HAP-1 (cell line): ENCODE data around the gene PDF.

Experiments
- DNase-seq, 2 experiments: peaks; one replicate each; pipeline ENCODE4 v3.0.0-alpha.2; 2016 to 2020; ENCODE audit warnings: low spot score in 2 of 2
- H3K27me3 ChIP-seq: fragments of 250-450 bp; sonication (Bioruptor Pico); 2 replicates; pipeline ENCODE4 v1.5.1; 2020; ENCODE audit warnings: low read depth, mild to moderate bottlenecking, moderate library complexity
- H3K36me3 ChIP-seq: fragments of 250-450 bp; sonication (Bioruptor Pico); replicated peaks from 2 replicates; pipeline ENCODE4 v1.5.1; 2020; ENCODE audit warnings: mild to moderate bottlenecking
- H3K4me1 ChIP-seq: fragments of 250-450 bp; sonication (Bioruptor Pico); 2 replicates; pipeline ENCODE4 v1.5.1; 2020; ENCODE audit warnings: mild to moderate bottlenecking
- H3K4me3 ChIP-seq: fragments of 250-450 bp; sonication (Bioruptor Pico); 2 replicates; pipeline ENCODE4 v1.5.1; 2020; ENCODE audit warnings: mild to moderate bottlenecking, moderate library complexity
- H3K9me3 ChIP-seq: fragments of 250-450 bp; sonication (Bioruptor Pico); 2 replicates; pipeline ENCODE4 v1.5.1; 2020; ENCODE audit warnings: mild to moderate bottlenecking, moderate library complexity
- in situ Hi-C: fragments of 300-500 bp; cut with MboI; formaldehyde crosslinking; loops from 3 replicates; pipeline ENCODE4 v1.14.3; 2020; ENCODE audit warnings: low sequenced_read_pairs, inconsistent platforms, mixed read lengths

The PDF gene

DNA sequence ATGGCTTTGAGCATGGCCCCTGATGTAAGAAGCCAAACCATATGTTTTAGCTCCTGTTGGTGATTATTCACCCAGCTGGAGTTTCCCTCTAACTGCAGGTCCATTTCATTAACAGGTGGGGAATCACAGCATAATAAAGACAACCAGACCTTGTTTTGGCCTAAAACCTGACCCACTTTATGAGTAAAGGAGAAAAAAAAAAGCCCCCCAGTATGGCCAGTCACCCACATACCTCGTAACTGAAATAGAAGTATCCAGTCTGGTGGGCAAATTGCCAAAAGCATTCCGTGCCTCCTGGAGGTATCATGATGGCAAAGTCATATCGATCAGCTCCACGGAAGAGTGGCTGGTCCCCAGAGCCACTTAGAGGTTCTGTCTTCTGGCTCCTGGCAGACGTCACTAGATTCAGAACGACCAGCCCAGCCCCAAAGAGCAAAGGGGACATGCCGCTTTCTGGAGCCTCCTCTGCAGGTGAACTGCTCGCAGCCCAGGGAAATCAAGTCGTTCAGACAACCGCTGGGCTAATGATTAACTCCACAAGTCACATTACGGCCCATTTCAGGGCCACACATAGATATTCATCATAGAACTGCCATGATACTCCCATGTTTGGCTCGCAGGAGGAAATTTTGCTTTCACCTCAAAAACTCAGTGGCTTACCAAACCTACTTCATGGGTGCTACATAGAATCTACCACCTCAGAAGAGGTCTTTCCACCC is 21.1 kb upstream of the PDF start, which contains the start of gene TMED6:
TMED6 (minus strand) TSS at position 478 of the 719 bp plus-strand sequence; CDS start at position 445, 33 bp downstream.
- DNase-seq = no peak
- Histone ChIP-seq H3K4me3 (no peak within 1 kb of the TSS), H3K4me1 (no peaks in the 10 kb centered on the region), H3K27me3 (no peaks in the 10 kb centered on the region), H3K9me3 (no peaks in the 10 kb centered on the region), H3K36me3 (peaks cover 5% of the 10 kb centered on the region)
- in situ Hi-C loops = no loop called here

DNA sequence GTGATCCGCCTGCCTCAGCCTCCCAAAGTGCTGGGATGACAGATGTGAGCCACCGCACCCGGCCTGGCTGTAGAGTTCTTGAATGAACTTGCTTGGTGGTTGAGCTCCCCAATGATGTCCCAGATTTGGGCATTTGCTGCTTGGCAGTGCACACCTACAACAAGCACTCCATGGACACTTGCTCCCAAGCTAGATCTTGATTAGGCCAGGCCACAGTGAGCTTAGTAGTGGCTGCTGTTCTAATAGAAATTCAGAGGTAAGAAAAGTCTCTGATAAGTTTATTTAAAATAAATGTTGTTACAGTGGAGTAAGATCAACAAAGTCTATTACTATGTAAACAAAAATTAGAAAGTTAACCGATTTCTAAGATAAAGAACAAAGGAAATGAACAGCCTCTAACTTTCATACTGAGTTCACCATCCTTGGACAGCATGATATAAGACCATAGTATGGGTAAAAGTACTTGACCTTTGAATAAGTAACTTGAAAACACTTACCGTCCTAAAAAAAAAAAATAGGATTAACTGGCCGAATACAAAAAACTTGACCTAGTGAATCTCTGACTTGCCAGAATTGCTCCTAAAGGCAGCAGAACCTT is 20.2 kb upstream of the PDF start:
- Histone ChIP-seq H3K27me3 (no peaks in the 10 kb centered on the region), H3K36me3 (peaks cover 6% of the 10 kb centered on the region), H3K4me3 (no peak overlapping the region), H3K4me1 (no peaks in the 10 kb centered on the region), H3K9me3 (no peaks in the 10 kb centered on the region)
- DNase-seq = no peak
- in situ Hi-C loops = no loop called here

DNA sequence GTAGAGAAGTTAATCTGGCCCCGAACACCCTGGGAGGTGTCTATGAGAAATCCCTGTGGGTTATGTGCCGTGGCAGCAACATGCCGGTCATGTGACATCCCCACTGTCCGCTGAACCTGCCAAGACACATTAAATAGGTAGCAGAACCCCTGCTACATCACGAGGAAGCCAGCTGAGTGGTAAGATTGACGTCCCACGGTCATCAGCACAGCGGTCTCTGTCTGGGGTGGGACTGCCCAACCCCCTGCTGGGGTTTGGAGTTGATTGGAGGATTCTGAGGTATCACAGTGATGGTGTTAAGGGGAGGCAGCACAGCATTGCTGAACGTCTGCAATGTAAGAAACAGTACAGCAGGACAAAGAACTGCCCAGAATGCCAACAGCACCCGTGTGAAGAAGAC is 19.1 kb upstream of the PDF start:
- Histone ChIP-seq H3K4me1 (no peaks in the 10 kb centered on the region), H3K27me3 (no peaks in the 10 kb centered on the region), H3K36me3 (peaks cover 6% of the 10 kb centered on the region), H3K4me3 (no peak overlapping the region), H3K9me3 (no peaks in the 10 kb centered on the region)
- no peak for DNase-seq
- in situ Hi-C loops = no loop called here

DNA sequence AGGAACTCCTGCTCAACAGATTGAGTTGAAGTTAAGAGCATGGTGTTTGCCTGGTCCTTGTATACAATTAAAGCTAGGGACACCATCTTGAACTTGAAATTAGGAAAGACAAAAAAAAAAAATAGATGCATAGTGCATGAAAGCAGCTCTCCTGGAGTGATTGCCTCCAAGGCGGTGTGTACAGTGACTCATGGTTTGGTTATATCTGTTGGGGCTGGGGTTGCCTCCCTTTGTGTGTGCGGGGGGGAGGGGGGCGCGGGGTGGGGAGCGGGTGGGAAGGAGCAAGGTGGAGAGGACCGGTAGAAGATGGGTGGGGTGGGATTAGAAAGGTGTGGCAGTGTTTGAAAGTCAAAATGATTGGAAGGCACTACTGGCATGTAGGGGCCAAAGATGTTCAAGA is 17.8 kb upstream of the PDF start:
- Histone ChIP-seq H3K4me1 (no peaks in the 10 kb centered on the region), H3K9me3 (no peaks in the 10 kb centered on the region), H3K36me3 (peaks cover 15% of the 10 kb centered on the region), H3K4me3 (no peak overlapping the region), H3K27me3 (no peaks in the 10 kb centered on the region)
- in situ Hi-C loops = no loop called here
- DNase-seq = no peak

DNA sequence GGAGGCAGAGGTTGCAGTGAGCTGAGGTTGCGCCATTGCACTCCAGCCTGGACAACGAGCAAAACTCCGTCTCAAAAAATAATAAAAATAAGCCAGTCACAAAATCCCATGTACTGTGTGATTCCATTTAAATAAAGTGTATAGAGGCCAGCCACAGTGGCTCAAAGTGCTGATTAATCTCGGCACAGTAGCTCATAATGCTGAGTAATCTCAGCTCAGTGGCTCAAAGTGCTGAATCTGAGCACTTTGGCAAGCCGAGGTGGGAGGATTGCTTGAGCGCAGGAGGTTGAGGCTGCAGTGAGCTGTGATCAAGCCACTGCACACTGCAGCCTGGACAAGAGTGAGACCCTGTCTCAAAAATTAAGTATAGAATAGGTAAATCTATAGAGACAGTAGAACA is 16.3 kb upstream of the PDF start:
- Histone ChIP-seq H3K4me3 (no peak overlapping the region), H3K36me3 (peaks cover 30% of the 10 kb centered on the region), H3K27me3 (no peaks in the 10 kb centered on the region), H3K4me1 (no peaks in the 10 kb centered on the region; the same call in 1 of the 2 replicates), H3K9me3 (no peaks in the 10 kb centered on the region)
- in situ Hi-C loops = no loop called here
- DNase-seq = no peak

DNA sequence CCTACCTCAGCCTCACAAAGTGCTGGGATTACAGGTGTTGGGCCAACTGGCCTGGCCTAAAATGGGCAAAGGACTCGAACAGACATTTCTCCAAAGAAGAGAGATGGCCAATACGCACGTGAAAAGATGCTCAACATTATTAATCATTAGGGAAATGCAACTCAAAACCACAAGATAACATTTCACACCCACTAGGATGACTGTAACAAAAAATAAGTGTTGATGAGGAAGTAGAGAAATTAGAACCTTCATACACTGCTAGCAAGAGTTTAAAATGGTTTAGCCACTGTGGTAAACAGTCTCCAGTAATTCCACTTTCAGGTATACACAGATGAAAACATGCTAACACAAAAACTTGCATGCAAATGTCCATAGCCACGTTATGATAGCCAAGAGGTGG is 15.5 kb upstream of the PDF start:
- Histone ChIP-seq H3K4me3 (no peak overlapping the region), H3K4me1 (peaks cover 1% of the 10 kb centered on the region; the same call in 1 of the 2 replicates), H3K9me3 (no peaks in the 10 kb centered on the region), H3K36me3 (peaks cover 38% of the 10 kb centered on the region), H3K27me3 (no peaks in the 10 kb centered on the region)
- in situ Hi-C loops = no loop called here
- DNase-seq = no peak

- Histone ChIP-seq H3K36me3 (peaks cover 46% of the 10 kb centered on the region), H3K4me1 (peaks cover 5% of the 10 kb centered on the region; the same call in 1 of the 2 replicates), H3K4me3 (no peak overlapping the region), H3K9me3 (no peaks in the 10 kb centered on the region), H3K27me3 (no peaks in the 10 kb centered on the region)
- in situ Hi-C loops = no loop called here
- DNase-seq = no peak
These were observed 13.8 kb upstream of the PDF start for GRCh38 chr16:69344171-69344570.

GRCh38 chr16:69340095-69340644 is 9.8 kb upstream of the PDF start:
- in situ Hi-C loops = no loop called here
- peaks cover 13% of the 10 kb centered on the region for H3K4me1 ChIP-seq

GRCh38 chr16:69339289-69340094 is 9.1 kb upstream of the PDF start, which contains the start of the genes COG8 and NIP7:
TSS of gene COG8 (minus strand) at chr16:69339564. CDS start at chr16:69339552, 12 bp downstream.
TSS of gene NIP7 (plus strand) at chr16:69339772. CDS start at chr16:69339830, 58 bp downstream.
- peaks cover 63% of the 10 kb centered on the region for H3K36me3 ChIP-seq
- peaks cover 13% of the 10 kb centered on the region for H3K4me1 ChIP-seq

More at GRCh38 chr16:69340095-69340644, 9.8 kb upstream of the PDF start:
- Histone ChIP-seq H3K36me3 (peaks cover 56% of the 10 kb centered on the region), H3K27me3 (no peaks in the 10 kb centered on the region), H3K4me3 (peak overlapping the region; percentile 85), H3K9me3 (no peaks in the 10 kb centered on the region)
- no peak for DNase-seq

GRCh38 chr16:69338557-69339288 is 8.3 kb upstream of the PDF start:
- in situ Hi-C loops = no loop called here
- Histone ChIP-seq H3K4me1 (peaks cover 13% of the 10 kb centered on the region), H3K36me3 (peaks cover 67% of the 10 kb centered on the region), H3K4me3 (peak overlapping the region; percentile 85), H3K27me3 (no peaks in the 10 kb centered on the region), H3K9me3 (no peaks in the 10 kb centered on the region)
- DNase-seq = no peak

More at GRCh38 chr16:69339289-69340094, 9.1 kb upstream of the PDF start, which contains the start of the genes COG8 and NIP7:
- peak; percentile 97 to 98 for DNase-seq
- in situ Hi-C loops = no loop called here
- Histone ChIP-seq H3K27me3 (no peaks in the 10 kb centered on the region), H3K4me3 (peak within 1 kb of the TSS; percentile 85), H3K9me3 (no peaks in the 10 kb centered on the region)

GRCh38 chr16:69334696-69335095 is 4.3 kb upstream of the PDF start:
- H3K4me1 ChIP-seq = peaks cover 14% of the 10 kb centered on the region
- DNase-seq = no peak
- H3K9me3 ChIP-seq = no peaks in the 10 kb centered on the region
- H3K4me3 ChIP-seq = no peak overlapping the region
- peaks cover 57% of the 10 kb centered on the region for H3K36me3 ChIP-seq
- in situ Hi-C loops = no loop called here
- H3K27me3 ChIP-seq = no peaks in the 10 kb centered on the region

DNA sequence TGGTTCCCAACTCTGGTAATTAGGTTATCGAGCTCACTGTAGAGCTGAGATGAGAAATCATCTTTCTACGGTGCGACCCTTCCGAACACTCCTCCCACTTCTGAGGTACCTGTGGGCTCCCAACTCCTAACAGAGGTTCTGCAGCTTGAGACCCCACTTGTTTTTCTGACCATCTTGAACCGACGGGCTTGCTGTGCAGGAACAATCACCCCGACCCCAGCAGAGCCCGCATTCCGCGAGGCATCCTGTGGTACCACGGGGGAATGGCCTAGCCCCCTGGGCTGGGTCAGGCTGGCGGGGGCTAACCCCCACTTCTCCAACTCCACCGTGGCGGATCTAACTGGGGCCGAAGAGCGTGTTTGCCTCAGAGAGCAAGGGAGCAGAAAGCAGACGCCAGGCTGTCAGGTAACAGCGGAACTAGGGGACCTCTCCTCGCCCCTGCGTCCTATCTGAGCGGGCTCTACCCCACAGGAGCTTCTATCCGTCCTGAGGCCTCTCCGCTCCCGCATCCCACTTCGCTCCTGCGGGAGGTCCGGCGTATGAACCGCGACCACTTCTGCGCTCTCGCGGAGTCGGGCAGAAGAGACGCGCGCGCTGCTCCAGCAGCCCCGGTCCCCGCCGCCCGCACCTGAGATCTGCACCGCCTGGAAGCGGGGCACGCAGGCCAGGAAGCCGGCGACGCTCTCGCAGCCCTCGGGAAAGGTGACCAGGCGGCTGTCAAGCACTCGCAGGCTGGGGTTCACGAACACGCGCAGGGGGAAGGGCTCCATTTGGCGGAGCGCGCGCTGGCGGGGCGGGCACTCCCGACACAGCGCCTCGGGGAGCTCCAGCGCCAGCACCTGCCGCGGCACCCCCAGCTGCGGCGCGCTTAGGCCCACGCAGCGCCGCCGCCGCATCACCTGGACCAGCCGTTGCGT is 761 bp downstream of the PDF start:
- in situ Hi-C loops = no loop called here
- H3K9me3 ChIP-seq = no peaks in the 10 kb centered on the region
- H3K4me3 ChIP-seq = peak overlapping the region; percentile 79
- H3K4me1 ChIP-seq = peaks cover 20% of the 10 kb centered on the region
- peaks cover 77% of the 10 kb centered on the region for H3K36me3 ChIP-seq
- DNase-seq = peak in 1 of 2 experiments; percentile 46
- no peaks in the 10 kb centered on the region for H3K27me3 ChIP-seq
